Stimulated activated CD8-positive, alpha-beta memory T cell treated with anti-CD3 and anti-CD28 coated beads, Interleukin-15, amount 100 ng/mL, for 1 hour (primary cell): Measurements from ENCODE around the gene LDAH.
"Not testable (repeated sequence)": the region's sequence is repeated elsewhere in the genome, so short reads cannot be mapped to it uniquely, and the experiment has no call there.

ENCODE experiments used
- DNase-seq: peaks from one replicate; pipeline ENCODE4 v3.0.0-alpha.2; 2020; ENCODE audit warnings: low read depth

The LDAH gene

GRCh38 chr2:20822535-20823490, at the start of gene LDAH:
TSS of gene LDAH (minus strand) at chr2:20823101. CDS start at chr2:20801463, 21,638 bp downstream.
- peak; percentile 75 for DNase-seq

DNA sequence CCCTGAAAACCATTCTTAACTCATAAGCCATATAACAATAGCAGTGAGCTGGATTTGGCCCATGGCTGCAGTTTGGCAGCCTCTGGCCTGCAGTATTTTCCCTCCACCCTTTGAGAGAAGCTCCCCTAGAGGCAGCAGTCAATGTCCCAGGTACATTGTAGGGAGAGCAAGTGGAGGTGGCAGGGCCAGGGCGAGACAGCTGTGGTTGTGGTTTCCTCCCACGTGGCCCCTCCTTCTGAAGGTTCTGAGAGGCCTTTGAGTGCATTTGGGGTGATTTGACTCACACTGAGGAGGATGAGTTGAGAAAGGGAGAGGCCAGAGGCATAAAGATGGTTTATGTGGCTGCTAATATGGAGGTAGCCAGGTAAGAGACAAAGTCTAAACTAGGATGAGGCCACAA, 45.5 kb upstream of the LDAH start:
- DNase-seq = peak; percentile 2

DNA sequence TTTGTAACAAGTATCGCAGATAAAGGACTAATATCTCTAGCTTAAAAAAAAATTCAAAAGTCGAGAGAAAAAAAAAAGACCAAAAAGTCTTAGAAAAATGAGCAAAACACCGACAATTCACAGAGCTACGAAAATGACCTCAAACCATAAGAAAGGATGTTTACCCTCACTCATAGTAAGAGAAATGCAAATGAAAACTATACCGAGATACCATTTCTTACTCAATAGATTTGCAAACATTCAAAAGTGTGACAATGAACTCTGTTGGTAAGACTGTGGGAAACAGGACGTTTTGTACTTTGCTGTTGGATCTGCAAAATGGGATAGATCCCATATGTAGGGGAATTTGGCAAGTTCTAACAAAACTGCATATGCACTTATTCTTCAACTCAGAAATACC, 39.9 kb upstream of the LDAH start:
- DNase-seq = no peak

DNA sequence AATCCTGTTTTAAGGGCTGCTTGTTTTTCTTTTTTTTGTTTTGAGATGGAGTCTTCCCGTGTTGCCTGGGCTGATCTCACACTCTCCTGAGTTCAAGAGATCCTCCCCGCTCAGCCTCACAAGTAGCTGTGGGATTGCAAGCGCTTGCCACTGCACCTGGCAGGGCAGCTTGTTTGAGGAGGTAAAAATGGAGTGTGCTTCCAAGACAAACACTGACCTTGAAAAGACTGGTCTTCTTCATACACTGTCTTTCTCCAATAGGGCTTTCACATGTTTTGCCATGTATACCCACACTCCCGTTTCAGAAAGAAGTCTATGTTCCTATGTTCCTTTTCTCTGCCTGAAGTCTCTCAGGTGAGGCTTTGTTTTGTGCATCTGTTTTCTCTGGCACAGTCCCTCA, 32.6 kb upstream of the LDAH start:
- no peak for DNase-seq

- no peak for DNase-seq
Observed at GRCh38 chr2:20852670-20853069, 29.8 kb upstream of the LDAH start.

DNA sequence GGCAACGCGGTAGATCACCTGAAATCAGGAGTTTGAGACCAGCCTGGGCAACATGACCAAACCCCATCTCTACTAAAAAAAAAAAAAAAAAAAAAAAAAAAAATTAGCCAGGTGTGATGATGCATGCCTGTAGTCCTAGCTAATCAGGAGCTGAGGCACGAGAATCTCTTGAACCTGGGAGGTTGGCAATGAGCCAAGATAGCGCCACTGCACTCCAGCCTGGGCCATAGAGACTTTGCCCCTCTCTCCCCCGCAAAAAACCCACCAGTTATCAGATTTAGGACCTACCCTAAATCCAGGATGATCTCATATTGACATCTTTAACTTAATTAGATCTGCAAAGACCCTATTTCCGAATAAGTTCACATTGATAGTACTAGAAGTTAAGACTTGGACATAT, 29.2 kb upstream of the LDAH start:
- no peak for DNase-seq

GRCh38 chr2:20844246-20844645, 21.3 kb upstream of the LDAH start:
- DNase-seq = no peak

GRCh38 chr2:20839052-20839451, 16.2 kb upstream of the LDAH start:
- DNase-seq = no peak

DNA sequence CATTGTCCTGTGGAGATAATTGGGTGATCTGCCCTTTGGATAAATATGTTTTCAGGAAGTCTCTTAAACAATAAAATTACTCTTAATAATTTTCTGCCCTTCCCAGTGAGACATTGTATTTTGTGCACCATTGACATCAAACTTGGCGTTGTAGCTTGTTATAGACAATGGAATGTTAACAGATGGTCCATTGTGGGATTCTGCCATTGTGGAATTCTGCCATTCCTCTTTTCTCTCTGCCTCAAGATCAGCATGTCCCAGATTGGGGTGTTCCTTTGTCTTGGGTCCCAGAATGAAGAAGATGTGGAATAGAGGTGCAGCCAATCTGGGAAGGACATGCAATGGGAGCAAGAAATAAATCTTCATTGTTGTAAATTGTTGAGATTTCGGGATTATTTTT, 15.1 kb upstream of the LDAH start:
- DNase-seq = no peak

DNA sequence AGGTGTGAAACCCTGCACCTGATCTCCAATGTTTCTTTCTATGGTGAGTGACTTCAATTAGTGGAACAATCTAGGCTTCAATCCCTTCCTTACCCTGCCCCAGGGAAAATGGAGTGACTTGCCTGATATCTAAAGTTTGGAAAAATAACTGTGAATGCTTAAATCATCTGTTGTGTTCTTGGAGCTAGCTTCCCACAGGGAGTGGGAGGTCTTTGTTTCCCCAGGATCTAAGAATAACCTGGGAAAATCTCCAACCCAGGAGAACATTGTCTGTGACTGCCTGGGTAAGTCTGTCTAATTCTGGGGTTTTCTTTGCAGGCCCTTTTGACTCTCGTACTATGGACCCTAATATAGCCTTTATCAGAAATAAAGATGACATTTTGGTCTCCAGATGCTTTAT, 13.6 kb upstream of the LDAH start:
- DNase-seq = no peak

GRCh38 chr2:20834331-20834730, 11.4 kb upstream of the LDAH start:
- DNase-seq = no peak

- DNase-seq = no peak
Observed at GRCh38 chr2:20832606-20833005, 9.7 kb upstream of the LDAH start.

DNA sequence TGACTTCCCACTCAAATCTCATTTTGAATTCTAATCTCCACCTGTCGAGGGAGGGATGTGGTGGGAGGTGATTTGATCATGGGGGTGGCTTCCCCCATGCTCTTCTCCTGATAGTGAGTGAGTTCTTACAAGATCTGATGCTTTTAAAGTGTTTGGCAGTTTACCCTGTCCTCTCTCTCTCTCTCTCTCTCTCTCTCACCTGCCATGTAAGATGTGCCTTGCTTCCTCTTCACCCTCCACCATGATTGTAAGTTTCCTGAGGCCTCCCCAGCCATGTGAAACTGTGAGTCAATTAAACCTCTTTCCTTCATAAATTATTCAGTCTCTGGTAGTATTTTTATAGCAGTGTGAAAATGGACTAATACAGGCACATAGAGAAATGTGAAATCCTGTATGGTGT, 7.0 kb upstream of the LDAH start:
- DNase-seq = no peak

- no peak for DNase-seq
Observed at GRCh38 chr2:20823917-20824316, 1.0 kb upstream of the LDAH start.

DNA sequence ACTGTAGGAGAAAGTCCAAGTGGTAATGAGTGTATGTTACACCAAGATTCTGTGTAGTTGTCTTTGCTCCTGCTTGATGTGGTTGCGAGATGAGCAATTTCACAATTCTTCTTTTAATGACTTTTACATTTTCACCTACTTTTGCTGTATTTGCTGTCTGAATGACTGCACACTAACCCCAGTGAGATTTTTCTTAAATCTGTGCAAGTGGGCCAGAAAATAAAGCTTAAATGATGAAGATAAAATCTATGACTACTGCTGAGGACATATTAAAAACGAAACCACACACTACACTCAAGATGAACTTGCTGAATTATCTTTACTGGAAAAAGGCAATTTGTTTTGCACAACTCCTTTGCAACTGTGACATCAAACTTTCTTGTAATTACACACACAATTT, 4.1 kb downstream of the LDAH start:
- no peak for DNase-seq

DNA sequence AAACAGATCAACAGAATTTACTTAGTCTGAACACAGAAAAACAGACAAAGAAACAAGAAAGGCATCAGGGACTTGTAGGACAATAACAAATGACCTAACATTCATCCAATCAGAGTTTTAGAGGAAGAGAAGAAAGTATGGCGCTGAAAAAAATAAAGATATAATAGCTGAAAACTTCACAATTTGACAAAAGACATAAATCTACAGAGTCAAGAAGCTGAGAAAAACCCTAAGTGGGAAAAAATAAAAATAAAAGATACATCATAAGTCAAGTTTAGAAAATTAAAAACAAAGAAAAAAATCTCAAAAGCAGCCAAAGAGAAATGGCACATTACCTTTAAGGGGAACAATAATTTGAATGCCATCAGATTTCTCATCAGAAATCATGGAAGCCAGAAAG, 7.7 kb downstream of the LDAH start:
- DNase-seq = no peak

DNA sequence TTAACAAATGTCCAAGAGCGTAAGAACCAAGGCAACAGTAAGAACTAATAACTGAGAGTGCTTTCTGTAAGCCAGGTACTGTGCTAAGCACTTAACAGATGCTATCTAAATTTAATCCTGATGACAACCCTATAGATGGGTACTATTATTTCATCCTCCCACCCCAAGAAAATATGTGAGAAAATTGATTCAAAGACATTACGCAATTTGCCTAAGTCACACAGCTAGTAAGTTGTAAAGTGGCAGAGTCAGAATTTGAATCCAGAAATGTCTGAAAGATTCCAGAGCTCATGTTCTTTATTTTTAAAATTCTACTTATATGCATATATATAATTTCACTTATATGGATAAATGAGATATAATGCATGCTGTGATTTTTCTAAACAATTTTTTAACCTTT, 10.1 kb downstream of the LDAH start:
- no peak for DNase-seq

GRCh38 chr2:20806286-20806685, 16.6 kb downstream of the LDAH start:
- DNase-seq = no peak

- DNase-seq = no peak
Observed at GRCh38 chr2:20803974-20804373, 18.9 kb downstream of the LDAH start.

GRCh38 chr2:20803226-20803682, 19.6 kb downstream of the LDAH start:
- no peak for DNase-seq

DNA sequence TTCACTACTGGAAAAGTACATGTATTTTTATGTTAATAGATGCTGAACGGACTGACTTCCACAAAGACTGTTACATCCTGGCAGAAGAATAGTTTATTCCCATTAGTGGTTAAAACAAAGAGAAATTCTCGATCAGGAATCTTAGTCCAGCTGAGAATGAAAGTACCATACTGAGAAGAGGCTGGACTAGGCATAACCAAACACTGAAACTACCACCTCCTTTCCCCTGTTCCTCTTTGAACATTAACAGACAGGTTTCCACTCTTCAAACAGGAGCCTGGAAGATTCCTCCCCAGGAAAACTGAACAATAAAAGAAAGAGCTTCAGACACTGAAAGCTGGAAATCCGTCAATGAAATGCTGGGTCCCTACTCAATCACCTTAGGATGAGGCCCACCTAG, 25.8 kb downstream of the LDAH start:
- DNase-seq = no peak

GRCh38 chr2:20796374-20796791, 26.5 kb downstream of the LDAH start:
- DNase-seq = no peak

DNA sequence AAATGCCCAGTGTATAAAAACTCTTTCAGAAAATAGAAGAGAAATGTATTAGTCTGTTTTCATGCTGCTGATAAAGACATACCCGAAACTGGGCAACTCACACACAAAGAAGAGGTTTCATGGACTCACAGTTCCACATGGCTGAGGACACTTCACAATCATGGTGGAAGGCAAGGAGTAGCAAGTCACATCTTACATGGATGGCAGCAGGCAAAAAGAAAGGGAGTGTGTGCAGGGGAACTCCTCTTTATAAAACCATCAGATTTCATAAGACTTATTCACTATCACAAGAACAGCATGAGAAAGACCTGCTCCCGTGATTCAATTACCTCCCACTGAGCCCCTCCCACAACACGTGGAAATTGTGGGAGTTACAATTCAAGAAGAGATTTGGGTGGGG, 29.0 kb downstream of the LDAH start:
- DNase-seq = not testable (repeated sequence)
